Transverse colon (tissue), 4 donors: ENCODE data around the gene CENATAC. TPM values are rescaled to one million over a fixed set of nuclear protein-coding genes. Genes with fewer than 3 reads are reported as not detected.

Source experiments
- DNase-seq: peaks from one replicate; pipeline ENCODE4 v3.0.0-alpha.2; 2019
- H3K27ac ChIP-seq, 4 donors: fragments of 200-600 bp; sonication (generic); 2 replicates each; pipeline ENCODE4 v1.5.1; 2016 to 2018; ENCODE audit warnings: inconsistent platforms in 4 of 4
- H3K27me3 ChIP-seq: fragments of 200-600 bp; sonication (generic); 2 replicates; pipeline ENCODE4 v1.5.1; 2017; ENCODE audit warnings: inconsistent platforms
- H3K36me3 ChIP-seq, 4 donors: fragments of 200-600 bp; sonication (generic); 2 replicates each; pipeline ENCODE4 v1.5.1; 2017 to 2019; ENCODE audit warnings: inconsistent platforms in 4 of 4
- H3K4me1 ChIP-seq, 4 donors: fragments of 200-600 bp; sonication (generic); 2 replicates each; pipeline ENCODE4 v1.5.1; 2017 to 2020; ENCODE audit warnings: inconsistent platforms in 4 of 4
- H3K4me3 ChIP-seq, 4 donors: fragments of 200-600 bp; sonication (generic); 1 replicate in 1 of 4; 2 replicates in 3 of 4; pipeline versions ENCODE4 v1.5.1 to v1.6.1; 2017 to 2019; ENCODE audit warnings: inconsistent platforms in 4 of 4
- H3K9me3 ChIP-seq, 2 donors: fragments of 200-600 bp; sonication (generic); 2 replicates each; pipeline ENCODE4 v1.5.1; 2017 to 2019; ENCODE audit warnings: inconsistent platforms in 2 of 2
- CTCF ChIP-seq, 5 experiments: fragments of 200-600 bp in 3 of 5; fragments of 450-650 bp in 2 of 5; sonication (generic) in 3 of 5; IDR thresholded peaks; 1 replicate in 2 of 5; 2 replicates in 3 of 5; pipeline ENCODE4 v1.5.1; 2016 to 2017; ENCODE audit warnings: antibody characterized with exemption in 5 of 5, inconsistent platforms in 3 of 5, mild to moderate bottlenecking in 2 of 5, moderate library complexity in 1 of 5
- EP300 ChIP-seq: sonication (generic); formaldehyde crosslinking; IDR thresholded peaks from one replicate; pipeline ENCODE4 v1.6.1; 2017; ENCODE audit warnings: antibody characterized with exemption, low read depth
- POLR2A ChIP-seq: fragments of 450-650 bp; IDR thresholded peaks from one replicate; pipeline ENCODE4 v1.6.1; 2016; ENCODE audit warnings: antibody characterized with exemption, mild to moderate bottlenecking, moderate library complexity
- POLR2AphosphoS5 ChIP-seq, 3 donors: sonication (generic); formaldehyde crosslinking; IDR thresholded peaks; one replicate each; pipeline ENCODE4 v1.6.1; 2016; ENCODE audit warnings: antibody characterized with exemption in 3 of 3
- WGBS, 2 donors: methylation state at CpG; one replicate each; pipeline ENCODE4 v1.1.5; 2018; ENCODE audit warnings: low coverage in 1 of 2; 5-methylcytosine and 5-hydroxymethylcytosine counted together
- in situ Hi-C, 4 donors: fragments of 200-750 bp; cut with MboI; loops; one replicate each; pipeline versions ENCODE4 v1.15.0 to v1.15.1; 2017; ENCODE audit warnings: low sequenced_read_pairs in 3 of 4, low pct_ligation_motif_present in 1 of 4, low pct_unique_long_range_greater_than_20kb in 1 of 4
- intact Hi-C: fragments of 100-400 bp; cut with DNase I; formaldehyde crosslinking; loops from one replicate; pipeline ENCODE4 v1.15.1; 2023; ENCODE audit warnings: low total_unique reads
- total RNA-seq, 4 donors: library from RNA; depleted of rRNA; stranded (reverse); fragments of >200 nt; gene quantifications; one replicate each; pipeline ENCODE4 v1.1.0, GENCODE V29; 2016

CENATAC gene
- total RNA-seq, 4 donors from 2014 or later: 46.1 to 94.3 (median 82.2) TPM

GRCh38 chr11:119046489-119046888, 48.6 kb downstream of the CENATAC start:
- 98% methylated on average over 6 of the region's 6 CpGs; no CpG with 5 or more reads in 1 of the 2 donors for whole genome bisulfite sequencing, 2 donors
- in situ Hi-C loops (no loop called here), intact Hi-C loops (no loop called here)
- Histone ChIP-seq H3K27me3 (no peaks in the 10 kb centered on the region), H3K4me1 (no peaks in the 10 kb centered on the region), H3K36me3 (peaks cover 0 to 49% (median 15%) of the 10 kb centered on the region in 4 donors), H3K9me3 (no peaks in the 10 kb centered on the region), H3K4me3 (no peak overlapping the region), H3K27ac (no peak overlapping the region)
- no peak for DNase-seq
- no peak for TF ChIP-seq POLR2A

GRCh38 chr11:119047205-119047604, 49.3 kb downstream of the CENATAC start:
- H3K36me3 ChIP-seq: peaks cover 0 to 56% (median 18%) of the 10 kb centered on the region in 4 donors
- H3K27ac ChIP-seq: no peak overlapping the region
- 85% methylated on average over 6 of the region's 6 CpGs; no CpG with 5 or more reads in 1 of the 2 donors for WGBS, 2 donors
- no peak for DNase-seq
- H3K4me1 ChIP-seq: no peaks in the 10 kb centered on the region
- no peaks in the 10 kb centered on the region for H3K9me3 ChIP-seq
- H3K4me3 ChIP-seq: no peak overlapping the region
- in situ Hi-C loops: no loop called here
- H3K27me3 ChIP-seq: no peaks in the 10 kb centered on the region
- TF ChIP-seq POLR2A: no peak
- TF ChIP-seq EP300: no peak
- intact Hi-C loops: no loop called here

GRCh38 chr11:119048644-119049043, 50.7 kb downstream of the CENATAC start:
- TF ChIP-seq CTCF (IDR thresholded peaks at IDR 0.05): no peak
- TF ChIP-seq POLR2AphosphoS5 (IDR thresholded peaks at IDR 0.05): no peak
- TF ChIP-seq POLR2A: no peak
- no peak for TF ChIP-seq EP300

GRCh38 chr11:119049081-119049480, 51.1 kb downstream of the CENATAC start:
- TF ChIP-seq POLR2AphosphoS5 (IDR thresholded peaks at IDR 0.05) (no peak), POLR2A (no peak), CTCF (IDR thresholded peaks at IDR 0.05) (no peak), EP300 (no peak)
- Histone ChIP-seq H3K27ac (no peak overlapping the region), H3K27me3 (no peaks in the 10 kb centered on the region), H3K36me3 (peaks cover 0 to 73% (median 28%) of the 10 kb centered on the region in 4 donors), H3K4me1 (no peaks in the 10 kb centered on the region), H3K9me3 (no peaks in the 10 kb centered on the region), H3K4me3 (no peak overlapping the region)
- 87% methylated on average over 7 of the region's 7 CpGs; no CpG with 5 or more reads in 1 of the 2 donors for WGBS, 2 donors
- in situ Hi-C loops (no loop called here), intact Hi-C loops (no loop called here)
- DNase-seq: no peak

More at GRCh38 chr11:119048644-119049043, 50.7 kb downstream of the CENATAC start:
- H3K4me1 ChIP-seq: no peaks in the 10 kb centered on the region
- DNase-seq: no peak
- peaks cover 0 to 70% (median 25%) of the 10 kb centered on the region in 4 donors for H3K36me3 ChIP-seq
- intact Hi-C loops: no loop called here
- 91 to 94% methylated on average over 7 to 9 of the region's 9 CpGs for WGBS, 2 donors
- H3K4me3 ChIP-seq: no peak overlapping the region
- H3K27ac ChIP-seq: no peak overlapping the region
- in situ Hi-C loops: no loop called here
- H3K27me3 ChIP-seq: no peaks in the 10 kb centered on the region
- no peaks in the 10 kb centered on the region for H3K9me3 ChIP-seq

GRCh38 chr11:119051440-119052162, 53.7 kb downstream of the CENATAC start:
- peaks cover 0 to 13% (median 10%) of the 10 kb centered on the region in 4 donors for H3K4me1 ChIP-seq
- H3K27me3 ChIP-seq: no peaks in the 10 kb centered on the region
- in situ Hi-C loops (no loop called here), intact Hi-C loops (no loop called here)
- H3K36me3 ChIP-seq: peaks cover 0 to 71% (median 27%) of the 10 kb centered on the region in 4 donors
- TF ChIP-seq EP300 (no peak), POLR2AphosphoS5 (IDR thresholded peaks at IDR 0.05) (no peak)
- no peak overlapping the region for H3K27ac ChIP-seq
- no peak overlapping the region for H3K4me3 ChIP-seq
- WGBS, 2 donors: 87% methylated on average over 7 to 17 of the region's 17 CpGs
- no peak for DNase-seq
- H3K9me3 ChIP-seq: no peaks in the 10 kb centered on the region
